ENCODE measurements around the gene ATR. TPM values are rescaled to one million over a fixed set of nuclear protein-coding genes. Genes with fewer than 3 reads are reported as not detected.

The ATR gene
- total and polyA plus RNA-seq, 9 of the 15 experiments (the other 6 are each of a cell fraction or from before 2014, with no cell fraction given) = 18.0 to 37.8 (median 23.2) TPM

GRCh38 chr3:142566096-142566495 lies 12.4 kb downstream of the ATR start:
- Histone ChIP-seq H4K20me1 (replicated peaks; ENCODE audit: control insufficient read depth, insufficient read depth, low read length) (no peaks in the 10 kb centered on the region), H3K9ac (ENCODE audit: insufficient read depth in 1 of 2, low read depth in 2 of 2, low read length in 2 of 2) (no peak overlapping the region), H3K9me3 (replicated peaks; ENCODE audit: control insufficient read depth, insufficient read depth, low read depth, low read length) (no peaks in the 10 kb centered on the region), H3K4me3 (no peak overlapping the region), H3K27ac (ENCODE audit: extremely low read depth, low read depth, low read length) (no peak overlapping the region), H3K9me1 (ENCODE audit: control insufficient read depth, insufficient read depth, low read length) (no peaks in the 10 kb centered on the region), H3K27me3 (ENCODE audit: control insufficient read depth in 2 of 2, insufficient read depth in 2 of 2, low read length in 2 of 2) (no peaks in the 10 kb centered on the region), H3K79me2 (ENCODE audit: control insufficient read depth, insufficient read depth, low read length) (peaks cover 27% of the 10 kb centered on the region), H3K4me2 (ENCODE audit: insufficient read depth, low read length) (no peak overlapping the region), H3K4me1 (replicated peaks in 1 of 2; ENCODE audit: control insufficient read depth in 2 of 2, insufficient read depth in 2 of 2, low read length in 2 of 2) (peaks cover 0 to 7% of the 10 kb centered on the region in 2 experiments; a peak in 2 of 5 replicates), H3K36me3 (ENCODE audit: control insufficient read depth, insufficient read depth, low read length) (peaks cover 60% of the 10 kb centered on the region), H2AFZ (ENCODE audit: low read depth, low read length) (no peak overlapping the region)
- WGBS (ENCODE audit: insufficient coverage, low coverage, missing lambda C conversion rate) = 92% methylated on average over 3 of the region's 3 CpGs
- DNase-seq (ENCODE audit: extremely low read depth in 1 of 4, low spot score in 3 of 4) (no peak), FAIRE-seq (no peak), ATAC-seq (no peak)
- ChIA-PET POLR2A (no interaction called here), CTCF (ENCODE audit: low intra/inter-chr PET ratio) (interaction anchor here (0.6 kb wide), 1 partner anchor 1310 kb away, joined by 3 read pairs; no protein-coding TSS in a partner anchor)
- no TSS peak for BruUV-seq (replicated peaks)
- in situ Hi-C loops (cut with MboI) (no loop called here), intact Hi-C loops (cut with micrococcal nuclease) (no loop called here)
- no peak for TF ChIP-seq PHF20 (IDR thresholded peaks at IDR 0.05; ENCODE audit: partially characterized antibody)
- TF ChIP-seq, protein P1, sequence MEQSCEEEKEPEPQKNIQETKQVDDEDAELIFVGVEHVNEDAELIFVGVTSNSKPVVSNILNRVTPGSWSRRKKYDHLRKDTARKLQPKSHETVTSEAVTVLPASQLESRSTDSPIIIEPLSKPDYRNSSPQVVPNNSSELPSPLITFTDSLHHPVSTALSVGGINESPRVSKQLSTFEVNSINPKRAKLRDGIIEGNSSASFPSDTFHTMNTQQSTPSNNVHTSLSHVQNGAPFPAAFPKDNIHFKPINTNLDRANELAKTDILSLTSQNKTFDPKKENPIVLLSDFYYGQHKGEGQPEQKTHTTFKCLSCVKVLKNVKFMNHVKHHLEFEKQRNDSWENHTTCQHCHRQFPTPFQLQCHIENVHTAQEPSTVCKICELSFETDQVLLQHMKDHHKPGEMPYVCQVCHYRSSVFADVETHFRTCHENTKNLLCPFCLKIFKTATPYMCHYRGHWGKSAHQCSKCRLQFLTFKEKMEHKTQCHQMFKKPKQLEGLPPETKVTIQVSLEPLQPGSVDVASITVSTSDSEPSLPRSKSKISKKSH (CRISPR knock-in tag; IDR thresholded peaks at IDR 0.05) = no peak
- TF ChIP-seq NELFE (IDR thresholded peaks at IDR 0.05; ENCODE audit: insufficient read depth, insufficient read length) = no peak
- TF ChIP-seq, protein P2, sequence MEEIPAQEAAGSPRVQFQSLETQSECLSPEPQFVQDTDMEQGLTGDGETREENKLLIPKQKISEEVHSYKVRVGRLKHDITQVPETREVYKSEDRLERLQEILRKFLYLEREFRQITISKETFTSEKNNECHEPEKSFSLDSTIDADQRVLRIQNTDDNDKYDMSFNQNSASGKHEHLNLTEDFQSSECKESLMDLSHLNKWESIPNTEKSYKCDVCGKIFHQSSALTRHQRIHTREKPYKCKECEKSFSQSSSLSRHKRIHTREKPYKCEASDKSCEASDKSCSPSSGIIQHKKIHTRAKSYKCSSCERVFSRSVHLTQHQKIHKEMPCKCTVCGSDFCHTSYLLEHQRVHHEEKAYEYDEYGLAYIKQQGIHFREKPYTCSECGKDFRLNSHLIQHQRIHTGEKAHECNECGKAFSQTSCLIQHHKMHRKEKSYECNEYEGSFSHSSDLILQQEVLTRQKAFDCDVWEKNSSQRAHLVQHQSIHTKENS (CRISPR knock-in tag; IDR thresholded peaks at IDR 0.05) = no peak
- TF ChIP-seq ESRRA (IDR thresholded peaks at IDR 0.05; ENCODE audit: borderline replicate concordance, low read depth) = no peak
- no peak for TF ChIP-seq ZSCAN32 (CRISPR knock-in tag; IDR thresholded peaks at IDR 0.05)
- no peak for TF ChIP-seq KDM2B (CRISPR knock-in tag; IDR thresholded peaks at IDR 0.05)
- no peak for TF ChIP-seq SOX6 (IDR thresholded peaks at IDR 0.05)
- TF ChIP-seq RAD21 (CRISPR knock-in tag; conservative IDR thresholded peaks at IDR 0.05 in 1 of 2, IDR thresholded peaks at IDR 0.05 in 1 of 2) = no peak
- no peak for TF ChIP-seq NR4A1 (CRISPR knock-in tag; IDR thresholded peaks at IDR 0.05)
- TF ChIP-seq NR4A1 (tag; IDR thresholded peaks at IDR 0.05) = no peak
- TF ChIP-seq HMG20B (CRISPR knock-in tag; IDR thresholded peaks at IDR 0.05) = no peak
- no peak for TF ChIP-seq MTF1 (CRISPR knock-in tag; IDR thresholded peaks at IDR 0.05; ENCODE audit: borderline replicate concordance)
- TF ChIP-seq ZKSCAN1 (IDR thresholded peaks at IDR 0.05; ENCODE audit: low read depth, low read length) = no peak
- no peak for TF ChIP-seq RUNX1 (IDR thresholded peaks at IDR 0.05; ENCODE audit: low read depth)
- TF ChIP-seq FOXA1 (IDR thresholded peaks at IDR 0.05; ENCODE audit: borderline replicate concordance) = no peak
- no peak for TF ChIP-seq KAT7 (CRISPR knock-in tag; IDR thresholded peaks at IDR 0.05; ENCODE audit: borderline replicate concordance)
- no peak for TF ChIP-seq RAD51 (IDR thresholded peaks at IDR 0.05; ENCODE audit: borderline replicate concordance, low read depth)
- TF ChIP-seq ZNF551 (CRISPR knock-in tag; IDR thresholded peaks at IDR 0.05) = no peak
